ENCODE data around the gene MAGI2.

MAGI2 gene

DNA sequence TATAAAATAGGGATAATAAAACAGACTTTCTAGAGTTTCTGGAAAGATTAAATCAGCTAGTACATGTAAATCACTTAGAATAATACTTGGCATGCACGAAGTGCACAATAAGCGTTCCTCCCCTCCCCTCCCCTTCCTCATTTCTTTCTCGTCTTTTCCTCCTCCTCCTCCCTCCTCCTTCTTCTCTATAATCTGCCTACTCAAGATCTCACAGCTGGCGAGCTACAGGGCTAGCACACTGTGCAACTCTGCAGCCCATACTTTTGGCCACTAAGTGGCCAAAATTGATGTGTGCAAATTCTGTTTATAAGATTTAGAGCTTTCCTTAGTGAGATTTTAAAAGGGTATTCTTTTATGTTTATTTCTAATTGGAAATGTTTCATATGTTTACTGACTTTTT lies 1089.6 kb downstream of the MAGI2 start:
- TF ChIP-seq, protein P1, sequence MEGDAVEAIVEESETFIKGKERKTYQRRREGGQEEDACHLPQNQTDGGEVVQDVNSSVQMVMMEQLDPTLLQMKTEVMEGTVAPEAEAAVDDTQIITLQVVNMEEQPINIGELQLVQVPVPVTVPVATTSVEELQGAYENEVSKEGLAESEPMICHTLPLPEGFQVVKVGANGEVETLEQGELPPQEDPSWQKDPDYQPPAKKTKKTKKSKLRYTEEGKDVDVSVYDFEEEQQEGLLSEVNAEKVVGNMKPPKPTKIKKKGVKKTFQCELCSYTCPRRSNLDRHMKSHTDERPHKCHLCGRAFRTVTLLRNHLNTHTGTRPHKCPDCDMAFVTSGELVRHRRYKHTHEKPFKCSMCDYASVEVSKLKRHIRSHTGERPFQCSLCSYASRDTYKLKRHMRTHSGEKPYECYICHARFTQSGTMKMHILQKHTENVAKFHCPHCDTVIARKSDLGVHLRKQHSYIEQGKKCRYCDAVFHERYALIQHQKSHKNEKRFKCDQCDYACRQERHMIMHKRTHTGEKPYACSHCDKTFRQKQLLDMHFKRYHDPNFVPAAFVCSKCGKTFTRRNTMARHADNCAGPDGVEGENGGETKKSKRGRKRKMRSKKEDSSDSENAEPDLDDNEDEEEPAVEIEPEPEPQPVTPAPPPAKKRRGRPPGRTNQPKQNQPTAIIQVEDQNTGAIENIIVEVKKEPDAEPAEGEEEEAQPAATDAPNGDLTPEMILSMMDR (IDR thresholded peaks at IDR 0.05; ENCODE audit: insufficient read depth, low read length, missing control alignments) = no peak
- no peak for DNase-seq (ENCODE audit: low read depth, low spot score)
- POLR2A ChIA-PET = no interaction called here
- CTCF ChIA-PET = interaction anchor here (1.0 kb wide), 1 partner anchor 9 kb away, joined by 3 read pairs; no protein-coding TSS in a partner anchor
- no peak overlapping the region for H3K4me3 ChIP-seq (ENCODE audit: low read depth, low read length)

DNA sequence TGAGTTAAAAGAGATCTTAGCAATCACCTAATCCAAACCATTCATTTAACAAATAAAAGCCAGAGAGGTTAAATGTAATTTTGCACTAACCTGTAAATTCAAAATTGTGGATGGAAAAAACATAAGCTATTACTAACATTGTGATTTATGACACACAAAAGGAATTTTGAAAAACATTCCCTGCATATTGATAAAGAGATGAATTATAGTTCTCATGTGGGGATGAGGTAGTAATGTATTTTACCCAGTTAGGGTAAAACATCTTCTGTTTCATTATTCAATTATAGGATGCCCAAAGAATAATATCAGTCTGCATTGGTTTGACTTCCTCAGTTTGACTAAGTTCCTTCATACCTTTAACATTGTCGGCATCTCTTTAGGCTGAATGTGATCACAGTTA lies 1093.6 kb downstream of the MAGI2 start:
- H3K4me3 ChIP-seq (ENCODE audit: low read depth, low read length) = no peak overlapping the region
- POLR2A ChIA-PET = no interaction called here
- CTCF ChIA-PET = interaction anchor here (1.1 to 1.6 kb wide), 2 partner anchors 9 to 225 kb away, joined by 4 to 5 read pairs; no protein-coding TSS in a partner anchor
- TF ChIP-seq, protein P1 (IDR thresholded peaks at IDR 0.05; ENCODE audit: insufficient read depth, low read length, missing control alignments) = no peak
- DNase-seq (ENCODE audit: low read depth, low spot score) = no peak

DNA sequence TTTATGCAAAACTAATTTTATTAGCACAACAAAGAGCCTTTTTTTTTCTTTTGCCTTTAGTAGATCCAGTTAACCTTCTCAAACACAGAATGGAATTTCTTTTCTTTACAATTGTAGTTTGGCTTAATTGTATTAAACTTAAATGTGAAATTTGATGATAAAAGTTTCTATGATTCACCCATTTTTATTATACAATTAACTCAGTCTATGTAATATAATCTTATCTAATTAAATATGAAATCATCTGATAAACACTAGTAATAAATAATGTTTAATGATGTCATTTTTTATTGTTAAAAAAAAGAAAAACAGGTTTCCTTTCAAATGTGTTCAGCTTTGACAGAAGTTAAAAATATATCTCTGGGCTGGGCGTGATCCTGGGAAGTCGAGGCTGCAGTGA lies 1095.8 kb downstream of the MAGI2 start:
- ChIA-PET POLR2A (interaction anchor here (0.6 kb wide), 1 partner anchor 600 kb away, joined by 4 read pairs; no protein-coding TSS in a partner anchor), CTCF (no interaction called here)
- H3K4me3 ChIP-seq (ENCODE audit: low read depth, low read length) = no peak overlapping the region
- no peak for DNase-seq (ENCODE audit: low read depth, low spot score)
- TF ChIP-seq, protein P1 (IDR thresholded peaks at IDR 0.05; ENCODE audit: insufficient read depth, low read length, missing control alignments) = no peak

DNA sequence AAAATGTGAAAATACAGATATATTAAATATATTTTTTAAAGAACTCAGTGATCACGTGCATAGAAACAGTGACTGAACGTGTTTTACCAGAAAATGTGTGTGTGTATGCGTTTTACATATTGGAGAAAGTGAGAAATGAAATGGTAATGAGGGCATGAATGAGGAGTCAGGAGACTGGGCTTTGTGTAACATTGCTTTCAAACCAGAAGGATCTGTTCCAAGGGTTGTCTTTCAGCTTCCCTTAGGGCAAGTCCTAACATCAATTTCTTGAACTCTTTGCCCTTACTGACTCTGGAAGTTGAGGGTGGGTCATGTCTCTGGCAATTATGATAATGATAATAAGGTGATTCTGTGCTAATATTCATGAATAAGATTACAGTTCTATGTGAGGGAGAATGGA lies 1097.6 kb downstream of the MAGI2 start:
- ChIA-PET CTCF (interaction anchor here (1.1 kb wide), 1 partner anchor 8 kb away, joined by 3 read pairs; no protein-coding TSS in a partner anchor), POLR2A (no interaction called here)
- no peak overlapping the region for H3K4me3 ChIP-seq (ENCODE audit: low read depth, low read length)
- DNase-seq (ENCODE audit: low read depth, low spot score) = no peak
- TF ChIP-seq, protein P1 (IDR thresholded peaks at IDR 0.05; ENCODE audit: insufficient read depth, low read length, missing control alignments) = no peak

DNA sequence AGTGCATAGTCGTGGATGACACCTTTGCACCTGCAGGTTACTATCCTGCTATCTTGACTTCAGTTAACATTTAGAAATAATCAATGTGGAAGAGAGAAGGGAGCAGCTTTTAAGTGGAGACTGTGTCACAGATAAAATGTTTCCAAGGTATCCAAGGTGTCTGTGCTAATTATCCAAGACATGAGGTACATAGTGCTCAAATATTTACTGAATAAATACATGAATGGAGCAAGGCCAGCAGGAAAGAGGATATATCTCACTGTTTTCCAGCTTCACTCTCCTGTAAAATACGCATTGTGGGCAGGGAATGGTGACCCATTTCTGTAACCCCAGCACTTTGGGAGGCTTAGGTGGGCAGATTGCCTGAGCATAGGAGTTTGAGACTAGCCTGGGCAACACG lies 1102.5 kb downstream of the MAGI2 start:
- no peak overlapping the region for H3K4me3 ChIP-seq (ENCODE audit: low read depth, low read length)
- DNase-seq (ENCODE audit: low read depth, low spot score) = no peak
- TF ChIP-seq, protein P1 (IDR thresholded peaks at IDR 0.05; ENCODE audit: insufficient read depth, low read length, missing control alignments) = no peak
- ChIA-PET CTCF (interaction anchor here (1.0 to 1.3 kb wide), 3 partner anchors 9 to 217 kb away, joined by 3 to 5 read pairs (median 4); no protein-coding TSS in a partner anchor), POLR2A (no interaction called here)

DNA sequence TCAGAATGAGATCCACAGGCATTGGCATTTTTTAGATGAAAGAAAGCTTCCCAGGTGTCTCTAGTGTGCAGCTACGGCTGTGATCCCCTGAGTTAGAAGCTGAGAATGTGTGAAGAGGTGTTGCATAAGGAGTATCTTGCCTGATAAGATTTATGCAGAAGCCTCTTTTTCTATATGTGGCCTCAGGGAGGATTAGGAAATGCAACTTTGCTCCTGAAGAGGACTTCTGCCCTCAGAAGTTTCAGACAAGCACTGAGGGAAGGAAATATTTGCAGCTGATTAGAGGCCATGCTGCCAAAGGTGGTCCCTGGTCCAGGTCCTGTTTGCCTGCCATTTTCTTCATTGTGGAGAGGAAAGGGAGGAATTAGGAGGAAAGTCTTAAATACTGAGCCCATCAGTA lies 1103.1 kb downstream of the MAGI2 start:
- TF ChIP-seq, protein P1 (IDR thresholded peaks at IDR 0.05; ENCODE audit: insufficient read depth, low read length, missing control alignments) = no peak
- ChIA-PET CTCF (interaction anchor here (1.0 to 1.3 kb wide), 4 partner anchors 10 to 330 kb away, joined by 3 to 5 read pairs (median 4); no protein-coding TSS in a partner anchor), POLR2A (no interaction called here)
- no peak for DNase-seq (ENCODE audit: low read depth, low spot score)
- H3K4me3 ChIP-seq (ENCODE audit: low read depth, low read length) = no peak overlapping the region
